Measurements from ENCODE around the gene POP4.

DNA sequence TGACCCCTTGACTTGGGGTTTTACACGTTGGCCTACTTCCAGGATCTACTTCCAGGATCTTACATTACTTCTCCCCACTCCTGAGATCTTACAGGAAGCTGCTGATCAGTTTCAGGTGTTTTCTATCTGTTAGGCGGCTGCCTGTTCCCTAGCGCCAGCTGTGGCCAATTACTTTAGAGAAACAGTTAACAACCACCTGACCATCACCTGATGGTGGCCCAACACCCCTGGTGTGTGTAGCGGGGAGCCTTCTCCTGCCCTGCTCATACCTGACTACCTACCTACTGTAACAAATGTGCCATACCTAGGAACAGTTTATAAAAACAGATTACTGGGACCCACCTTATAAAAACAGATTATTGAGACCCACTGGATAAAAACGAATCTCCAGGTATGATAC, 2.8 kb upstream of the POP4 start:
- TF ChIP-seq, protein P1, sequence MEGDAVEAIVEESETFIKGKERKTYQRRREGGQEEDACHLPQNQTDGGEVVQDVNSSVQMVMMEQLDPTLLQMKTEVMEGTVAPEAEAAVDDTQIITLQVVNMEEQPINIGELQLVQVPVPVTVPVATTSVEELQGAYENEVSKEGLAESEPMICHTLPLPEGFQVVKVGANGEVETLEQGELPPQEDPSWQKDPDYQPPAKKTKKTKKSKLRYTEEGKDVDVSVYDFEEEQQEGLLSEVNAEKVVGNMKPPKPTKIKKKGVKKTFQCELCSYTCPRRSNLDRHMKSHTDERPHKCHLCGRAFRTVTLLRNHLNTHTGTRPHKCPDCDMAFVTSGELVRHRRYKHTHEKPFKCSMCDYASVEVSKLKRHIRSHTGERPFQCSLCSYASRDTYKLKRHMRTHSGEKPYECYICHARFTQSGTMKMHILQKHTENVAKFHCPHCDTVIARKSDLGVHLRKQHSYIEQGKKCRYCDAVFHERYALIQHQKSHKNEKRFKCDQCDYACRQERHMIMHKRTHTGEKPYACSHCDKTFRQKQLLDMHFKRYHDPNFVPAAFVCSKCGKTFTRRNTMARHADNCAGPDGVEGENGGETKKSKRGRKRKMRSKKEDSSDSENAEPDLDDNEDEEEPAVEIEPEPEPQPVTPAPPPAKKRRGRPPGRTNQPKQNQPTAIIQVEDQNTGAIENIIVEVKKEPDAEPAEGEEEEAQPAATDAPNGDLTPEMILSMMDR (IDR thresholded peaks at IDR 0.05) = no peak
- TF ChIP-seq POLR2A (IDR thresholded peaks at IDR 0.05) = no peak

Data from thyroid gland (tissue), 4 donors.